PC-9 (cell line): Measurements from ENCODE around the gene NDUFAF2. TPM values are rescaled to one million over a fixed set of nuclear protein-coding genes. Genes with fewer than 3 reads are reported as not detected.

Experiments used
- BruUV-seq: library from RNA; stranded (reverse); fragments of 400-500 nt; replicated peaks from 2 replicates; lab custom pipeline; 2021; lab: Mats Ljungman, UMichigan
- CTCF ChIA-PET: fragments of 300-600 bp; sonication (Branson Sonifier 250); formaldehyde crosslinking; loops from one replicate; lab custom pipeline; 2022; ENCODE audit warnings: antibody characterized with exemption; lab: Charles Lee
- POLR2A ChIA-PET: fragments of 300-600 bp; sonication (Branson Sonifier 250); formaldehyde crosslinking; loops from one replicate; lab custom pipeline; 2022; ENCODE audit warnings: antibody characterized with exemption; ENCODE audit not compliant: unreplicated experiment; lab: Charles Lee
- DNase-seq, 2 experiments: peaks; one replicate each; pipeline versions ENCODE4 v3.0.0 to v3.0.0-alpha.2; 2015 to 2022; ENCODE audit warnings: mixed read lengths in 1 of 2
- H2AFZ ChIP-seq: fragments of 200-600 bp; sonication (generic); 2 replicates; pipeline ENCODE4 v1.8.1; 2017; ENCODE audit warnings: antibody characterized with exemption
- H3F3A ChIP-seq: fragments of 200-600 bp; sonication (generic); 2 replicates; pipeline ENCODE4 v1.8.1; 2017; ENCODE audit warnings: antibody characterized with exemption, mild to moderate bottlenecking, low read depth; ENCODE audit not compliant: insufficient read depth
- H3K27ac ChIP-seq: fragments of 200-600 bp; sonication (generic); 2 replicates; pipeline ENCODE4 v1.6.1; 2016; ENCODE audit warnings: mixed run types
- H3K27me3 ChIP-seq: fragments of 200-600 bp; sonication (generic); 2 replicates; pipeline ENCODE4 v1.6.1; 2016; ENCODE audit warnings: low read depth, mixed run types; ENCODE audit not compliant: insufficient read depth
- H3K36me3 ChIP-seq: fragments of 200-600 bp; sonication (generic); 2 replicates; pipeline ENCODE4 v1.6.1; 2016; ENCODE audit warnings: low read depth, mixed run types
- H3K4me1 ChIP-seq: fragments of 200-600 bp; sonication (generic); replicated peaks from 2 replicates; pipeline ENCODE4 v1.6.1; 2016; ENCODE audit warnings: mixed run types; ENCODE audit not compliant: insufficient read depth
- H3K4me2 ChIP-seq: fragments of 200-600 bp; sonication (generic); 2 replicates; pipeline ENCODE4 v1.6.1; 2017; ENCODE audit warnings: mixed run types
- H3K4me3 ChIP-seq: fragments of 200-600 bp; sonication (generic); 2 replicates; pipeline ENCODE4 v1.6.1; 2016; ENCODE audit warnings: mixed run types
- H3K79me2 ChIP-seq: fragments of 200-600 bp; sonication (generic); 2 replicates; pipeline ENCODE4 v1.6.1; 2017; ENCODE audit warnings: low read depth, mixed run types
- H3K9me2 ChIP-seq: fragments of 200-600 bp; sonication (generic); 2 replicates; pipeline ENCODE4 v1.8.1; 2017; ENCODE audit warnings: mild to moderate bottlenecking; ENCODE audit not compliant: insufficient read depth
- H3K9me3 ChIP-seq: fragments of 200-600 bp; sonication (generic); 2 replicates; pipeline ENCODE4 v1.8.1; 2016; ENCODE audit warnings: low read depth; ENCODE audit not compliant: insufficient read depth
- H4K20me1 ChIP-seq: fragments of 200-600 bp; sonication (generic); 2 replicates; pipeline ENCODE4 v1.8.1; 2017; ENCODE audit not compliant: insufficient read depth
- EZH2 ChIP-seq: fragments of 200-600 bp; sonication (generic); IDR thresholded peaks from 2 replicates; pipeline ENCODE4 v1.8.0; 2017; ENCODE audit warnings: antibody characterized with exemption, low read depth
- intact Hi-C: fragments of 100-400 bp; cut with micrococcal nuclease; formaldehyde crosslinking; loops from one replicate; pipeline ENCODE4 v1.10.0; 2022; ENCODE audit not compliant: unreplicated experiment
- total RNA-seq: library from RNA; stranded (reverse); gene quantifications from 2 replicates; pipeline ENCODE4 v1.2.3, GENCODE V29; 2021
- TF ChIP-seq, protein P1 (sequence below): fragments of 200-600 bp; sonication (generic); conservative IDR thresholded peaks from 2 replicates; pipeline ENCODE4 v1.6.1; 2017; ENCODE audit warnings: mixed run types, antibody characterized with exemption, mild to moderate bottlenecking, moderate library complexity

Gene NDUFAF2
- total RNA-seq, 1 experiment from 2014 or later: 42.7 TPM

DNA sequence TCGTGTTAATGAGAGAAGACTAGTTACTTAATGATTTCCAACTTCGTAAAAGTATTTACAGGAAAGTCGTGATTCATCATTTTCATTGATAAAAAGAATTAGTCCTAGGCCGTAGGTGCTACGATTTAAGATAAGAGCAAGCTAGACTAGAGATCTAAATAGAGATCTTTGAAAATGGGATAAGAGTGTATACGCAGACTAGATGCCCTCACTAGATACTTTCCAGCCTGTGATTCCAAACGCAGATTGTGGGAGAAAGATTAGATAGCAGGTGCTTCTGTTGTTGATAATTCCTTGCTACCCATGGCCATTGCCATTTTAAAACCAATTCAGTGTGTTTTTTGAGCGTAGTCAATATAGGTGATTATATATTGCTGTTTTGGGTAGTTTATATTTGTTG, 223.9 kb downstream of the NDUFAF2 start:
- no peak overlapping the region for H3K27ac ChIP-seq
- no peaks in the 10 kb centered on the region for H3K9me2 ChIP-seq
- H4K20me1 ChIP-seq: no peaks in the 10 kb centered on the region
- no peaks in the 10 kb centered on the region for H3K9me3 ChIP-seq
- no TSS peak for BruUV-seq
- TF ChIP-seq, protein P1, sequence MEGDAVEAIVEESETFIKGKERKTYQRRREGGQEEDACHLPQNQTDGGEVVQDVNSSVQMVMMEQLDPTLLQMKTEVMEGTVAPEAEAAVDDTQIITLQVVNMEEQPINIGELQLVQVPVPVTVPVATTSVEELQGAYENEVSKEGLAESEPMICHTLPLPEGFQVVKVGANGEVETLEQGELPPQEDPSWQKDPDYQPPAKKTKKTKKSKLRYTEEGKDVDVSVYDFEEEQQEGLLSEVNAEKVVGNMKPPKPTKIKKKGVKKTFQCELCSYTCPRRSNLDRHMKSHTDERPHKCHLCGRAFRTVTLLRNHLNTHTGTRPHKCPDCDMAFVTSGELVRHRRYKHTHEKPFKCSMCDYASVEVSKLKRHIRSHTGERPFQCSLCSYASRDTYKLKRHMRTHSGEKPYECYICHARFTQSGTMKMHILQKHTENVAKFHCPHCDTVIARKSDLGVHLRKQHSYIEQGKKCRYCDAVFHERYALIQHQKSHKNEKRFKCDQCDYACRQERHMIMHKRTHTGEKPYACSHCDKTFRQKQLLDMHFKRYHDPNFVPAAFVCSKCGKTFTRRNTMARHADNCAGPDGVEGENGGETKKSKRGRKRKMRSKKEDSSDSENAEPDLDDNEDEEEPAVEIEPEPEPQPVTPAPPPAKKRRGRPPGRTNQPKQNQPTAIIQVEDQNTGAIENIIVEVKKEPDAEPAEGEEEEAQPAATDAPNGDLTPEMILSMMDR: no peak
- TF ChIP-seq EZH2: no peak
- no peaks in the 10 kb centered on the region for H3F3A ChIP-seq
- H3K27me3 ChIP-seq: no peaks in the 10 kb centered on the region
- H3K4me1 ChIP-seq: peaks cover 4% of the 10 kb centered on the region
- ChIA-PET CTCF (no interaction called here), POLR2A (interaction anchor here (0.7 kb wide), 1 partner anchor 145 kb away, joined by 7 read pairs; no protein-coding TSS in a partner anchor)
- intact Hi-C loops: loop anchor here (10.0 kb wide), 3 partner anchors 86 to 646 kb away; no protein-coding TSS in a partner anchor
- no peak overlapping the region for H3K4me3 ChIP-seq
- H3K79me2 ChIP-seq: peaks cover 5% of the 10 kb centered on the region
- no peaks in the 10 kb centered on the region for H3K36me3 ChIP-seq
- no peak overlapping the region for H2AFZ ChIP-seq
- DNase-seq: no peak
- no peak overlapping the region for H3K4me2 ChIP-seq

DNA sequence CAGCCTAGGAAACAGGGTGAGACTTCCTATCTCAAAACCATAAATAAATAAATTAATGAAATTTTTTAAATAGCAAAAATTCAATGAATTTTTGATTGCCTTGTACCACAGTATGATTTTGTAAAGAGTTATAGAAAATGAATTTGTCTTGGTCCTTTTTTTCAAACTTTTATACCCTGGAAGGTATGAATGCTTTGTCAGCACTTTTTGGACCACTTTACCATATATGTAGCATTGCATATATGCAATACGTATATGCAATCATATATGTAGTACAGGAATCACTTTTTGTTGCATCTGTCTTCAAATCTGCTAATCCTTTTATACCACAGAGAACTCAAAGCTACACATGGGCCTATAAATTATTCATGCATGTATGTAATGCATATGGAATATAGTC, 226.5 kb downstream of the NDUFAF2 start:
- no peak for TF ChIP-seq EZH2
- TF ChIP-seq, protein P1: no peak
- Histone ChIP-seq H3K27ac (no peak overlapping the region), H4K20me1 (no peaks in the 10 kb centered on the region), H3K79me2 (no peaks in the 10 kb centered on the region), H3K9me2 (no peaks in the 10 kb centered on the region), H2AFZ (no peak overlapping the region), H3K27me3 (no peaks in the 10 kb centered on the region), H3K36me3 (no peaks in the 10 kb centered on the region), H3K4me3 (no peak overlapping the region), H3K4me1 (no peaks in the 10 kb centered on the region), H3F3A (no peaks in the 10 kb centered on the region), H3K9me3 (no peaks in the 10 kb centered on the region), H3K4me2 (no peak overlapping the region)
- no peak for DNase-seq
- ChIA-PET POLR2A (no interaction called here), CTCF (no interaction called here)
- intact Hi-C loops: no loop called here
- no TSS peak for BruUV-seq

- Histone ChIP-seq H2AFZ (no peak overlapping the region), H3K79me2 (no peaks in the 10 kb centered on the region), H3F3A (no peaks in the 10 kb centered on the region), H3K27me3 (no peaks in the 10 kb centered on the region), H3K27ac (no peak overlapping the region), H3K9me3 (no peaks in the 10 kb centered on the region), H3K4me1 (no peaks in the 10 kb centered on the region), H3K36me3 (no peaks in the 10 kb centered on the region), H3K9me2 (no peaks in the 10 kb centered on the region), H3K4me2 (no peak overlapping the region), H4K20me1 (no peaks in the 10 kb centered on the region), H3K4me3 (no peak overlapping the region)
- TF ChIP-seq, protein P1: no peak
- no peak for TF ChIP-seq EZH2
- no peak for DNase-seq
- ChIA-PET CTCF (interaction anchor here (0.6 kb wide), 1 partner anchor 127 kb away, joined by 3 read pairs; no protein-coding TSS in a partner anchor), POLR2A (no interaction called here)
- intact Hi-C loops: no loop called here
- no TSS peak for BruUV-seq
Observed at GRCh38 chr5:61176631-61177030, 231.6 kb downstream of the NDUFAF2 start.
